ENCODE data around the gene TTLL12.

The TTLL12 gene

DNA sequence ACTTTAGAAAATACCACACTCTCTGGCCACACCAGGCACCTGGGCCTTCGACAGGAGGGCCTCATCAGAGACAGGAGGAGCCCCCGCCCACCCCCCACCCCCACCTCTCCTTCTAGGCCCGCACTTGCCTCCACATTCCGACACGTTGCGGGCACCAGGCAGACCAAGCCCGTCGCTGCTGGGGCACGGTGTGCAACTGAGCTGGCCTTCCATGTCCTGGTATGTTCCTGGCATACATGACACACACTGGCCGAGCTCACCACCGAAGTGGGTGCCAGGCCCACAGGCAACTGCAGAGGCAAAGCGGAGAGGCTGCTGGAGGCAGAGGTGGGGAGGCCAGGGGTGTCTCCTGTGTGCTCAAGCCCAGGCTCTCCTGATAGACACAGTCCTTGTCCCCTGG is 27.0 kb upstream of the TTLL12 start:
- DNase-seq (ENCODE audit: low spot score) = no peak

DNA sequence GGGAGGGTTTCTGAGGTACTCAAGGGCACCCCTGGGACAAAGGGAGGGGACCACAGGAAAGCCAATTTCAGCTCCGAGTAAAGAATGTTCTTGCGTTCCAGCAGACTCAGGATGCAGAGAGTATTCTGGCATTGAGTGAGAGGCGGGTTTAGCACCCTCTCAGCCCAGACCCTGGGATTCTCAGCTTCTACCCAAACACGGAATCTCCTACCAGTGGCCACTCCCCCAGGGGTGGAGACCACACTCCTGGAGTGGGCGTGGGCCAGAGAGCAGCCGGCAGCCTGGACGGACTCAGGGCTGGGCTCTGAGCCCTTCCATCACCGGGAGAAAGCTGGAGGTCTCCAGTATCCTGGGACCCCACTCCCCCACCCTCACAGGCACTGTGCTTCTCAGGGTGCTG is 26.1 kb upstream of the TTLL12 start:
- DNase-seq (ENCODE audit: low spot score) = no peak

- DNase-seq (ENCODE audit: low spot score) = no peak
Measured at GRCh38 chr22:43212434-43212952, 25.6 kb upstream of the TTLL12 start.

DNA sequence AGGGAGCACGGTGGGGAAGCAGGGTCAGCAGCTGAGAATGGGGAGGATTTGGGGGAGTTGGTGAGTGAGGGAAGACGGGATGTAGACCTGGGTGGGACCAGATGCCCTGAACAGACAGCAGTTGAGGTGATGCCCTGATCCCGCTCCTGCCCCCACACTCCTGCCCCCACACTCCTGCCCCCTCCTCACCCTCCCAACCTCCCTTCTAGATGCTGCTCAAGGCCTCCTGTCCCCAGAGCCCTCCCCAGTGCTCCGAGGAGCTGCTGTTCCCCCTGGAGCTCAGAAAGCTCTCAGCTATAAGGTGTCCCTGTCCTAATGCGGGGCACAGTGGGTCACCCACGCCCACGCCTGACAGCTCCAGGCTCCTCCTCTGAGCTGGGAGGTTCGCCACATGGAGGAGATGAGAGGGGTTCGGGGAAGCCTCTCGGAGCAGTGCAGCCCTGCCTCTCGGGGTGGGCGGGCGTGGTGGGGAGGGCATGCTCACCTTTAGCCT is 25.1 kb upstream of the TTLL12 start:
- DNase-seq (ENCODE audit: low spot score) = no peak

- no peak for DNase-seq (ENCODE audit: low spot score)
Measured at GRCh38 chr22:43210631-43211515, 23.9 kb upstream of the TTLL12 start.

DNA sequence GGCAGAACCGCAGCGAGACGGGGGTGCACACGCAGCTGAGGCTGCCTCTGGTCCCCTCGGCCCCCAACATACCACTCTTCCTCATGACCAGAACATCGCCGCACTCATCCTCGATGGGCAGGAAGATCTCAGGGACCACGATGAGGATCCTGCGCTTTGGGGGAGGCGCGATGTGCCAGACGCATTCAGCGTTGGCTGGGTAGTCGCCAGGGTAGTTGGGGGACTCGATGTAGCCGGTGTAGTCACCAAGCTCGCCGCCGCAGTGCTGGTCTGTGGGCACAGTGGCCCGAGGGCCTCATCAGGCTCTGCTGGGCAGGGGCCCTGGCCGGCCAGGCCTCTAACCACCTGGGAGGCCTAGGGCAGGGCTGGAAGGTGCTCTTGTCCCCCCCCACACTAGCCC is 23.0 kb upstream of the TTLL12 start:
- no peak for DNase-seq (ENCODE audit: low spot score)

- no peak for DNase-seq (ENCODE audit: low spot score)
Measured at GRCh38 chr22:43209523-43209890, 22.6 kb upstream of the TTLL12 start.

DNA sequence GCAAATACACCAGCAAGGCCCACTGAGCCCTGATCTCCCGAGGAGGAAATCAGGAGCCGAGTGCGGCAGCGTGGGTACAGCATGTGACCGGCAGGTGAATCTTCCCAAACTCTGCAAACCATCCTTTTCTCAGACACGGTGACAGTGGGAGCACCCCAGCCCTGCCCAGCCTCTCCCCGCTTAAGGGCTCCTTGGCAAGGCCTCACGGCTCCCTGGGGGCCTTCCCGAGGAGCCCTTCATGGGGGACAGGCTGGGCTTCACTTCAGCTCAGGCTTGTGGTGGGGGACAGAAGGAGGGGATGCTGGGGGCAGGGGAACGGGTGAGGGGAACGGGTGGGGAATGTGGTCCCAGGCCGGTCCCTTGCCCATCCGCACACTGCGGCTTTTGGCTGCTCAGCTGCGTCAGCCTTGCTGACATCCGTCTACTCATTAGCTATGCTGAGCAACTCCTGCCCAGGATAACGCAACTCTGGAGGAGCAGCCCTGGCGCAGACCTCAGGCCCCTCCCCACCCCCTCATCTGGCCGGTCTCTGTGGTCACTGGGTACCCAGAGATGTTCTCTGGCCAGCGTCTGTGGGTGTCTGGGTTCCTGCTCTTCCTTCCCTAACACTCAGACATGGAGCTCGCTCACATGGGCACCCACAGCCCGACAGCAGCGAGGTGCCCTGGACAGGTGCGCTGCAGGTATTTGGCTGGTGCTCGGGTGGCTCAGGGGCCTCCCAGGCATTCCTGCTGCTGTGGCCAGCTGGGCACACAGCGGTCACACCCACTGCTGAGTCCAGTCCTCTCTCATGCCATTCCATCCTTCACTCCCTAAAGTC is 22.0 kb upstream of the TTLL12 start:
- DNase-seq (ENCODE audit: low spot score) = no peak

DNA sequence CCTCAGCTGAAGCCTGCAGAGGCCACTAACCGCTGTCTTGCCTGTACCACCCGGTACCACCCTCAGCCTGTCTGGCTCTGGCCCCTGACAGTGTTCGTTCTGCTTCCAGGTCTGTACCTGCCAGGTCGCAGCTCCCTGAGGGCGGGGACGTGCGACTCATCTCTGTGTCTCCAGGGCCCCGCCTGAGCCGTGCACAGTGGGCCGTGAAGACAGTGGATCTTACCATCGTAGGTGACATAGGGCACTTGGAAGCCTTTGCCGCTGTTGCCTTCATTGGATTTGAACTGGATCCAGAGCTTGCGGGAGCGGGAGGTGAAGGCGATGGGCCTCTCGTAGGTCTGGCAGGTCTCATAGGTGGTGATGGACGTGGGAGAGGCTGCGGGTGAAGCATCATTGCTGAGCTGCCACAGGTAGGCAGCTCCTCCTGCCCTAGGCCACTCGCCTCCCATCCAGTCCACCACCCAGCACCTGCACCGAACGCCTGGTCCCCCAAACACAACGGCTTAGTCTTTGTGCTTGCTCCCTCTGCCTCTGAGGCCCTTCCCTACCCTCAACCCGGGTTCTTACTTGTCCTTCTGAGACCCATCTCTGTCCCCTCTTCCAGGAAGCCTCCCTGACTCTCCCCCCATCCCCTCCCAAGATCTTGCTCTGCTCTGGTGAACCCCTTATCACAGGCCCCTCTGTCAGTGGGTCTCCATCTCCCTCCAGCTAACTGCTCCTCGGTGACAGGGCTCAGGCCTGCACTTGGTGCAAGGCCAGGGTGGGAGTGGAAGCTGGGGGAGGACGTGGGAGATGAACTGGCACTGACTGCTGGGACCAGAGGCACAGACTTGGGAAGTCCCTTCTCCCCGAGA is 21.1 kb upstream of the TTLL12 start:
- DNase-seq (ENCODE audit: low spot score) = no peak

- DNase-seq (ENCODE audit: low spot score) = no peak
Measured at GRCh38 chr22:43207386-43207785, 20.5 kb upstream of the TTLL12 start.

- no peak for DNase-seq (ENCODE audit: low spot score)
Measured at GRCh38 chr22:43206509-43207161, 19.7 kb upstream of the TTLL12 start.

DNA sequence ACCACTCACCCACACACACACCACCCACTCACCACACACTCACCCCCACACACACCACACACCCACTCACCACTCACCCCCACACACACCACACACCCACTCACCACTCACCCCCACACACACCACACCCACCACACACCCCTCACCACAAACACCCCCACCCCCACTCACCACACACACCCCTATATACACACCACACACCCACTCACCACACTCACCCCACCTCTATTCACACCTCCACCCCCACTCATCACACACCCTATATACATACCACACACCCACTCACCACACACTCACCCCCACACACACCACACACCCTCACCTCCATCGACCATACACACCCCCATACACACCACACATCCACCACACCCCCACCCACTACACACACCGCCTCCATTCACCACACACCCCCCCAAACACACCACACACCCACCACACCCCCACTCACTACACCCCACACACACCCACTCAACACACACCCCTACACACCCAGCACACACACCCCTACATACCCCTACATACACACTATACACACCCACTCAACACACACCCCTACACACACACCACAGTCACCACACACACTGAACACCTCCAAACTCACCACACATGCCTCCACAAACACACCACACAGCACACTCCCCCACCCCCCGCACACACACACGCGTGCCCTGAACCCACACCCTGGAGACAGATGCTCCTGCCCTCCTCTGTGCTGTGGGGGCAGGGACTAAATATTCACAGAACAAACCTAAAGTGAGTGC is 19.0 kb upstream of the TTLL12 start:
- DNase-seq (ENCODE audit: low spot score) = no peak

GRCh38 chr22:43205261-43205691 is 18.3 kb upstream of the TTLL12 start:
- DNase-seq (ENCODE audit: low spot score) = no peak

DNA sequence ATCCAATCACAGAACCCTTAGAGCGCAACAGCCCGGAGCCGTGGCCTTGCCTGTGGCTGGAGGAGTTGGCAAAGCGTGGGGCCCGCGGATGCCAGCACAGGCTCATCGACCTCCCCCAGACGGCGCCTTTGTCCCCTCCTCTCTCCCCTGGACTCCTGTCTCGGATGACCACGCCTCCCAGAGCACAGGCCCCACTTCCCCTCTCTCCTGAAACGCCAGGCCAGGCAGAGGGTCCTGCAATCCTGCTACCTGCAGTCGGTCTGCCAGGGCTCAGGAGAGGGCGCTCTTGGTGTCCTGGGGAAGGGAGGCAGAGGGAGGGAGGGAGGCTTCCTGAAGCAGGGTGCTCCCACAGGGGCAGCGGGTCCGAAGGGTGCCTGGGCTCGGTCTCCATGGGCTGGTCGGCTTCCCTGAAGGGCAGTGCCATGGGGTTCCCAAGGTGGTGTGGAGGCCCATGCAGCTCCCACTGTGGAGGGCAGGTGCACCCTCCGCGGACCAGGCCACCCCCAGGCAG is 16.6 kb upstream of the TTLL12 start:
- DNase-seq (ENCODE audit: low spot score) = no peak

DNA sequence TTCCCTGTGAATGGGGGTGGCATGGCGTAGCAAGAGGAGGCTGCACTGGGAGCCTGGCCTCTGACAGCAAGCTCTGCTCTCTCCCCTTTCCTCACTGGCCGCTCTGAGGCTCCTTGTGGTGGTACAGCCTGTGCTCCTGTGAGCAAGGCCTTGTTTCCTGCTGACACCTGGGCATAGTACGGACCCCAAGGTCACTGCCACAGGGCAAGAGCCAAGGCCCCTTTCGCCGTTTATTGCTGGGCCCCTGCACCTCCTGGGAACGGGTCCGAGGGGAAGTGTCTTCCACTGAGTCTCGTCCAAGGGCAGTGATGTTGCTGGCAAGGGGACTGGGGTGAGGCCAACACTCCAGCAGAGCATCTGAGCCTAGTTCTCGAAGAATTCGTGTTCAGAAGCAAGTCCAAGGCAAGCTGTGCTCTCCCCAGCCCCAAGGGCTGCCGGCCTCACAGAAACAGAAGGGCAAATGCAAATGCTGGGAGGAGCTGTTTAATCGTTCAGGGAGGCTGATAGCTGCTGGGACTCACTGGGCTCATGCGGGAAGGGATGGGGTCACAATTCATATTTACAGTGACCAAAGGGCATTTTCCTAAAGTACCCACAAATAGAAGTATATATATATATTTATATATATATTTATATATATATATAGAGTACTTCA is 15.9 kb upstream of the TTLL12 start:
- DNase-seq (ENCODE audit: low spot score) = no peak

GRCh38 chr22:43202326-43202725 is 15.4 kb upstream of the TTLL12 start:
- DNase-seq (ENCODE audit: low spot score) = no peak

GRCh38 chr22:43201486-43202219 is 14.7 kb upstream of the TTLL12 start:
- DNase-seq (ENCODE audit: low spot score) = no peak

DNA sequence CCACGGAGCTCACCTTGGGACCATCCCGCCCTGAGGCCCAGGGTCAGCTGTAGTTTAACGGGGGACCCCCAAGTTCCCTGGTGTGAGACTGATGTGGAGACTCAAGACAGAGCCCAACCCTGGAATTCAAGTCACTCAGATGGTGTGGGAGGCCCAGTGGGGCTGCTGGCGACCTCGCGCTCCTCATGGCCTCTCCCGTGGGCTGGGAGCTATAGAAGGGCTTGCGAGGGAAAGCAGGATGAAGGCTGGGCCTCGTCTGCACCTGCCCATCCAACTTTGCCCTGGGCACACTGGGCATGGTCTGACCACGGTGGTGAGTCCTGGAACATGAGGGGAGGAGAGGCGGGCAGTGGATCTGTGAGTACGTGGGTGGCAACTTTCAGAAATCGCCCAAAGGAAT is 13.6 kb upstream of the TTLL12 start:
- no peak for DNase-seq (ENCODE audit: low spot score)

GRCh38 chr22:43200031-43200430 is 13.1 kb upstream of the TTLL12 start:
- DNase-seq (ENCODE audit: low spot score) = peak; percentile 55
